GM18517 (cell line): ENCODE data around the gene CCDC88C.

Experiments
- ATAC-seq: cut with Tn5 transposase; IDR thresholded peaks from one replicate; pipeline ENCODE4 v1.9.1; 2021; ENCODE audit warnings: mild to moderate bottlenecking, moderate library complexity; ENCODE audit not compliant: unreplicated experiment

Gene CCDC88C

DNA sequence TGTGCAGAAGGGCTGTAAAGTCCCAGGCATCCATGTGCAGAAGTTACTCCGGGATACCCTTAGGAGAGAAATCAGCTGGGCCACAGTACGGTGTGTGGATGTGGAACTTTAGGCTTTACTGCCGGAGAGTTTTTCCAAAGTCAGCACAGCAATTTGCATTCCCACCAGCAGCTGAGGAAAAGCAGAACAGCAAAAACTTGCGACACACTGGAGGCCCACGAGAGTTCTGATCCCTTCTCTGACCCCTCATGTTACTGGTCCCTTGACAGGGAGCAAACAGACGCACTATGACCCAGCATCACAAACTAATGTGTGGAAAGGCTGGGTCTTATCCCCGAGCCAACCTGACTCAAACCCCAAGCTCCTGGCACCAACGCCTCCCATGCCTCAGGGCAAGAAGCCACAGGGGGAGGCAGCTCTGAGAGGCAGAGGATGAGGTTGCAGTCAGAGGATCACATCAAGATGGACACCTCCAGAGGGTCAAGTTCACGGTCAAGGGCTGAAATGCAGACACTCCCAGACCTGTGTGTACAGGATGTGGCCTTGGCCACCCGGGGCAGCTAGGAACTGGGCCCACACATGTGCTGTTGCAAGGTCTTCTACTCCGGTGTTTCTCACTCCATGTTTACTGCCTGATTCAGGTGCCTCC, 38.6 kb downstream of the CCDC88C start:
- ATAC-seq: no peak

- no peak for ATAC-seq
Measured at GRCh38 chr14:91377700-91378652, 39.6 kb downstream of the CCDC88C start.

GRCh38 chr14:91376547-91377477, 40.8 kb downstream of the CCDC88C start:
- no peak for ATAC-seq

GRCh38 chr14:91375720-91376452, 41.7 kb downstream of the CCDC88C start:
- no peak for ATAC-seq

GRCh38 chr14:91374879-91375702, 42.5 kb downstream of the CCDC88C start:
- no peak for ATAC-seq

DNA sequence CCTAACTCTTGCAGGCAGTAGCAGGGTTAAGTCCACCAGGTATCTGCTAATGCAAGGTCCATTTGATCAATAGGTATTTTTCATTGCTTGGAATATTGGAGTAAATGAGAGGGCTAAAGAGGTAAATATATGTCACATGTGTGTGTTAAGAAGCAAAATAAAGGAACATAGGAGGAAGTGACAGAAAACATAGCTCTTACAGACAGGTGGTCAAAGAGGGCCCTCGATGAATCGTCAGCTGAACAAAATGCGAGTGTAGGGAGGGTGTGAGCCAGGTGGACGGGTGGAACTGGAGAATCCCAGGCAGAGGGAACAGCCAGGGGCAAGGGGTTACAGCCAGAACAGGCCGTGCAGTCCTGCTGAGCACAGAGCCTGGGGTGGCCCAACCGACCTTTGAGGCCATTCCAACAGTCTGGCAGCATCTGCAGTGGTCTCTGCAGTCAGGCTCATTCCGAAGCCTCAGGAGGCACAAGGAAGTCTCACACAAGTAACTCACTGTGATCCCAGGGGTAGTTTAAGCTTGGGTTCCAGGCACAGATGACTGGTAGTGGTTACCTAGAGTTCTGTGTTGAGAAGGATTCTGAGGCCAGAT, 43.2 kb downstream of the CCDC88C start:
- no peak for ATAC-seq

- peak; percentile 69 for ATAC-seq
Measured at GRCh38 chr14:91373591-91374254, 43.9 kb downstream of the CCDC88C start.

GRCh38 chr14:91372671-91373495, 44.7 kb downstream of the CCDC88C start:
- peak; percentile 24 for ATAC-seq

DNA sequence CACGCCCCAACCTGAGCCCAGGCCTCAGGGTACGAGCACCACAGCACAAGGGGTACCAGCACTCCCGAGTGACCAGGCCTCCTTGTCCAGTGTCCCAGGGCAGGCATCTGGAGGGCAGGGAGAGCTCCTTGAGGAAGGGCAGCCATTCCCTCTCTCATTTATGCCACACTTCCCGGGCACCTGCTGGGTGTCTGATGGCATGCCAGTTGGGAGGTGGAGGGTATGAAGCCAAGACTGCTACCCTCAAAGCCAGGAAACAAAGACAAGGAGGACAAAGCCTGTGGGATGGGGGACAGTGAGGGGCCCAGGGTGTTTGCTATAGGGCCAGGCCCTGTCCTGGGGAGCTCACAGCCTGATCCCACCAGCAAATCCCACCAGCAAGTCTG, 45.6 kb downstream of the CCDC88C start:
- ATAC-seq: no peak

GRCh38 chr14:91371011-91371989, 46.3 kb downstream of the CCDC88C start:
- ATAC-seq: no peak

- ATAC-seq: no peak
Measured at GRCh38 chr14:91369628-91370445, 47.8 kb downstream of the CCDC88C start.

GRCh38 chr14:91368776-91369416, 48.7 kb downstream of the CCDC88C start:
- no peak for ATAC-seq

- peak; percentile 67 for ATAC-seq
Measured at GRCh38 chr14:91367173-91368171, 50.1 kb downstream of the CCDC88C start.

DNA sequence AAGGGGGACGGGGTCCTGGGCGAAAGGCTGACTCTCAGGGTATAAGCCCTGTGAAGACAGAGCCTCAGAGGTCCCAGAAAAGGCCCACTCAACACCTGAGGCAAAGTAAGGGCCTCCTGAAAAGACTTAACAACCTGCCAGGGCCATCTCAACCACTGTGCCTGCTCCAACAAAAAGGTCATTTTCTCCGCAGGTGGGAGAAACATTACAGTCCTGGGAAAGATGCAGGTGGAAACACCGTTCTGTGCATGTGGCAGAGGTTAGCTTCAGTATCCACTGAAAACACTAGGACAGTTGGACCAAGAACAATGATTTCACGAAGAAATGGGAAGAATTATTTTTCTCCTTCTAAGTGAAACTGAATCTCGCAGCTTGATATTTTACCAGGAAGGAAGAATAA, 50.9 kb downstream of the CCDC88C start:
- no peak for ATAC-seq
